OCI-LY3 (cell line): ENCODE results near the gene PACRG.

Experiments
- H2AFZ ChIP-seq: fragments of 200-600, 300-600 bp; shearing (Covaris generic); 2 replicates; pipeline ENCODE4 v1.6.0; 2014; ENCODE audit warnings: antibody characterized with exemption, low read depth, low read length
- H3K27ac ChIP-seq: fragments of 200-600, 300-600 bp; sonication (generic); 2 replicates; pipeline ENCODE4 v1.5.1; 2014; ENCODE audit warnings: mild to moderate bottlenecking, low read length, moderate library complexity, mixed read lengths
- H3K27me3 ChIP-seq: fragments of 200-600, 300-600 bp; sonication (generic); 2 replicates; pipeline ENCODE4 v1.6.1; 2014; ENCODE audit warnings: low read depth, low read length, mixed read lengths
- H3K36me3 ChIP-seq: fragments of 200-600, 300-600 bp; sonication (generic); replicated peaks from 2 replicates; pipeline ENCODE3; 2014; ENCODE audit warnings: low read depth, low read length, mixed read lengths
- H3K4me1 ChIP-seq: fragments of 300-600, 200-600 bp; sonication (generic); 2 replicates; pipeline ENCODE4 v1.6.1; 2014; ENCODE audit warnings: low read length, mixed read lengths
- H3K4me2 ChIP-seq: fragments of 200-600, 300-600 bp; sonication (generic); 2 replicates; pipeline ENCODE4 v1.6.1; 2014; ENCODE audit warnings: low read length, mixed read lengths
- H3K4me3 ChIP-seq: fragments of 300-600, 200-600 bp; sonication (generic); 2 replicates; pipeline ENCODE4 v1.5.1; 2014; ENCODE audit warnings: antibody characterized with exemption, mild to moderate bottlenecking, low read length, moderate library complexity
- H3K79me2 ChIP-seq: fragments of 300-600, 200-600 bp; shearing (Covaris generic); 2 replicates; pipeline ENCODE4 v1.6.1; 2014; ENCODE audit warnings: mild to moderate bottlenecking, low read length, mixed read lengths
- H3K9ac ChIP-seq: fragments of 300-600, 200-600 bp; shearing (Covaris generic); 2 replicates; pipeline ENCODE4 v1.6.0; 2014; ENCODE audit warnings: mild to moderate bottlenecking, low read length, moderate library complexity
- H3K9me3 ChIP-seq: fragments of 200-600, 300-600 bp; shearing (Covaris generic); 2 replicates; pipeline ENCODE4 v1.6.1; 2014; ENCODE audit warnings: low read length, mixed read lengths; ENCODE audit not compliant: insufficient read depth
- H4K20me1 ChIP-seq: fragments of 200-600, 300-600 bp; sonication (generic); 2 replicates; pipeline ENCODE4 v1.6.1; 2016; ENCODE audit warnings: low read length, mixed read lengths; ENCODE audit not compliant: insufficient read depth
- CTCF ChIP-seq: fragments of 200-600, 300-600 bp; sonication (generic); IDR thresholded peaks from 2 replicates; pipeline ENCODE4 v1.5.1; 2014; ENCODE audit warnings: antibody characterized with exemption, low read length, low read depth
- EZH2phosphoT487 ChIP-seq: fragments of 200-600 bp; shearing (Covaris generic); IDR thresholded peaks from 2 replicates; pipeline ENCODE4 v1.6.1; 2018; ENCODE audit warnings: antibody characterized with exemption, mixed run types, low read depth

The PACRG gene

GRCh38 chr6:163308629-163309440 is 581.1 kb downstream of the PACRG start:
- Histone ChIP-seq H3K36me3 (no peaks in the 10 kb centered on the region), H3K27me3 (no peaks in the 10 kb centered on the region), H3K4me2 (no peak overlapping the region), H3K9me3 (no peaks in the 10 kb centered on the region), H3K4me1 (no peaks in the 10 kb centered on the region), H3K4me3 (no peak overlapping the region), H3K27ac (no peak overlapping the region), H4K20me1 (no peaks in the 10 kb centered on the region), H2AFZ (no peak overlapping the region), H3K9ac (no peak overlapping the region), H3K79me2 (no peaks in the 10 kb centered on the region)
- TF ChIP-seq EZH2phosphoT487 = no peak
- no peak for TF ChIP-seq CTCF

- Histone ChIP-seq H3K27ac (no peak overlapping the region), H3K4me2 (peak overlapping the region; percentile 7; the same call in 1 of the 2 replicates), H3K9ac (no peak overlapping the region), H3K27me3 (no peaks in the 10 kb centered on the region), H3K36me3 (no peaks in the 10 kb centered on the region), H3K9me3 (no peaks in the 10 kb centered on the region), H3K4me3 (no peak overlapping the region), H4K20me1 (no peaks in the 10 kb centered on the region), H2AFZ (no peak overlapping the region), H3K79me2 (no peaks in the 10 kb centered on the region), H3K4me1 (no peaks in the 10 kb centered on the region)
- TF ChIP-seq CTCF = no peak
- TF ChIP-seq EZH2phosphoT487 = no peak
Observed at GRCh38 chr6:163309491-163310026, 581.8 kb downstream of the PACRG start.

DNA sequence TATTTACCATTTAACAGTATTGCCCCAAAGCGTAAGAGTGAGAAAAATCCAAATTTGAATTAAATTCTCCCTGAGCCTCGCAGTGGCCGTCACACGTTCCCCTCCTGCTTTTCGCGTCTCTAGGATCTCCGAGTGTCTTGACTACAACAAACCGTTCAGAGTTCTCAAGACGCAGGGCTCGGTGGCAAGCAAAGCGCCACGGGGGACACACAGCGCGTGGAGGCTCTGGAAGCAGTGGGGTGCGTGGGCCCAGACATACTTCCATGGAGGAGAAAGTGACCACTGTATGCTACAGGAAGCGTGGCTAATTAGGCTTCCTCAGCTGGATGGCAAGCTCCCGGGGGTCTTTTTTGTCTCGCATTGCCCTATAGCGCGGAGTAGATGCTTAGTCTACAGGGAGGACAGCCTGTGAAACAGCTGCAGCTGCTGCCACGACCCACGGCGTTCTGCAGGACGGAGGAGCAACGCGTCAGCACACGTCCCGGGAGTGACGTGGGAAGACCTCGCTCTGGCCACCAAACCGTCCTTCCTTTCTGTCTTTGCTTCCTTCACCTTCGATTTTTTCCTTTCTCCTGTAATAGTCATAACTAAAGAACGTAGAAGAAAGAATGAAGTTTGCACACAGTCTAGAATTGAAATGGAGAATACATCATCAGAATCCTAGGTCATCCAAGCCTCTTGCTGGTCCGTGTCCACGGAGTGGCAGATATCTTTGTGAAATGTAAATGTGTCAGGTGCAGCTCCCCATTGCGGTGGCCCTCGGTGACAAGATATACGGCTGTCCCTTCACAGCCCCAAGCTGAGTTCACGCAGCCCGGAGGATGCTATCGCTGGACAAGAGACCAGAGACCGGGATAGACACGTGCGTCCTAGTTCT is 582.6 kb downstream of the PACRG start:
- H3K4me3 ChIP-seq = no peak overlapping the region
- H3K36me3 ChIP-seq = no peaks in the 10 kb centered on the region
- no peak overlapping the region for H2AFZ ChIP-seq
- H3K9me3 ChIP-seq = no peaks in the 10 kb centered on the region
- H3K9ac ChIP-seq = no peak overlapping the region
- H3K4me1 ChIP-seq = no peaks in the 10 kb centered on the region
- H3K4me2 ChIP-seq = no peak overlapping the region
- H4K20me1 ChIP-seq = no peaks in the 10 kb centered on the region
- no peak overlapping the region for H3K27ac ChIP-seq
- H3K27me3 ChIP-seq = no peaks in the 10 kb centered on the region
- TF ChIP-seq EZH2phosphoT487 = no peak
- TF ChIP-seq CTCF = no peak
- H3K79me2 ChIP-seq = no peaks in the 10 kb centered on the region

GRCh38 chr6:163310973-163311383 is 583.2 kb downstream of the PACRG start:
- H3K27ac ChIP-seq = no peak overlapping the region
- H3K9me3 ChIP-seq = no peaks in the 10 kb centered on the region
- H3K4me1 ChIP-seq = no peaks in the 10 kb centered on the region
- H2AFZ ChIP-seq = no peak overlapping the region
- H3K4me3 ChIP-seq = no peak overlapping the region
- no peaks in the 10 kb centered on the region for H4K20me1 ChIP-seq
- no peaks in the 10 kb centered on the region for H3K36me3 ChIP-seq
- no peak overlapping the region for H3K4me2 ChIP-seq
- H3K9ac ChIP-seq = no peak overlapping the region
- TF ChIP-seq CTCF (no peak), EZH2phosphoT487 (no peak)
- H3K27me3 ChIP-seq = no peaks in the 10 kb centered on the region
- no peaks in the 10 kb centered on the region for H3K79me2 ChIP-seq
